Heart left ventricle (tissue), 16 donors: ENCODE measurements around the gene KCNK13. TPM values are rescaled to one million over a fixed set of nuclear protein-coding genes. Genes with fewer than 3 reads are reported as not detected.

Experiments used
- ATAC-seq, 4 donors: fragments of 200-7000 bp; cut with Tn5 transposase; one replicate each; pipeline ENCODE4 v1.9.1; 2020 to 2022; ENCODE audit warnings: moderate library complexity in 4 of 4, mild to moderate bottlenecking in 3 of 4, moderate number of reproducible peaks in 1 of 4
- DNase-seq, 5 donors: peaks; one replicate each; pipeline ENCODE4 v3.0.0-alpha.2; 2020
- H3K27ac ChIP-seq, 12 donors: fragments of 200-600 bp; sonication (generic) in 4 of 12; one replicate each; pipeline versions ENCODE4 v1.5.0 to v1.8.0; 2016 to 2022; ENCODE audit warnings: mild to moderate bottlenecking in 2 of 12
- H3K27me3 ChIP-seq, 9 donors: fragments of 200-600 bp; sonication (generic) in 2 of 9; one replicate each; pipeline versions ENCODE4 v1.5.1 to v1.8.0; 2016 to 2022; ENCODE audit warnings: mild to moderate bottlenecking in 3 of 9
- H3K36me3 ChIP-seq, 9 donors: fragments of 200-600 bp; sonication (generic) in 2 of 9; one replicate each; pipeline versions ENCODE4 v1.5.0 to v1.8.0; 2018 to 2022; ENCODE audit warnings: mild to moderate bottlenecking in 2 of 9
- H3K4me1 ChIP-seq, 12 donors: fragments of 200-600 bp; sonication (generic) in 4 of 12; one replicate each; pipeline versions ENCODE4 v1.5.0 to v1.8.0; 2016 to 2022; ENCODE audit warnings: mild to moderate bottlenecking in 3 of 12
- H3K4me3 ChIP-seq, 12 donors: fragments of 200-600 bp; sonication (generic) in 4 of 12; one replicate each; pipeline versions ENCODE4 v1.5.0 to v1.8.0; 2017 to 2022; ENCODE audit warnings: mild to moderate bottlenecking in 9 of 12, moderate library complexity in 4 of 12
- H3K9me3 ChIP-seq, 12 donors: fragments of 200-600 bp; sonication (generic) in 4 of 12; one replicate each; pipeline versions ENCODE4 v1.5.0 to v1.8.0; 2016 to 2022; ENCODE audit warnings: mild to moderate bottlenecking in 1 of 12
- CTCF ChIP-seq, 12 donors: fragments of 200-600 bp; sonication (generic) in 4 of 12; IDR thresholded peaks; one replicate each; pipeline versions ENCODE4 v1.5.0 to v1.8.0; 2018 to 2022; ENCODE audit warnings: antibody characterized with exemption in 12 of 12, mild to moderate bottlenecking in 5 of 12
- POLR2A ChIP-seq, 2 donors: fragments of 450-650 bp; IDR thresholded peaks; one replicate each; pipeline ENCODE4 v1.6.1; 2017; ENCODE audit warnings: antibody characterized with exemption in 2 of 2, mild to moderate bottlenecking in 2 of 2, moderate library complexity in 2 of 2
- WGBS, 4 donors: extraction: QIAGEN DNeasy Blood & Tissue Kit in 2 of 4; methylation state at CpG; one replicate each; pipeline versions ENCODE4 v1.1.5 to v1.1.7; 2013 to 2018; 5-methylcytosine and 5-hydroxymethylcytosine counted together
- intact Hi-C, 10 donors: fragments of 100-400 bp; cut with DNase I; formaldehyde crosslinking; loops; one replicate each; pipeline versions ENCODE4 v1.11.1 to v1.14.2; 2022
- polyA plus RNA-seq, 2 donors: library from polyadenylated mRNA; stranded (reverse); fragments of 200-250 nt; gene quantifications; one replicate each; pipeline ENCODE4 v1.2.3, GENCODE V29; 2013
- total RNA-seq, 9 donors: library from RNA; depleted of rRNA in 2 of 9; stranded (reverse); fragments of >200 nt in 2 of 9; fragmentation: NEBNext Ultra II Directional in 3 of 9; extraction: Animal tissue kit (Norgen Biotek cat#: 25700) in 3 of 9; gene quantifications; one replicate each; pipeline versions ENCODE4 v1.1.0 to v1.2.4, GENCODE V29; 2016 to 2023
- donor health status: ischemic (EF 13 %, LVEDD 7.1; RV severe dilation, severe dysfunction).
- donor health status: healthy with polysubstance abuse.
- donor health status: DM: no; HTN: yes; CAD: no.
- donor health status: DM: no; HTN: no; CAD: no.
- donor health status: ischemic (EF 25% LVEDD 6.9; RV normal size, moderate dysfunction).
- donor health status: ischemic (EF 25% LVEDD 5.7; RV mildly dilated, moderate dysfunction).
- donor health status: healthy.
- donor health status: DM: yes; HTN: yes; CAD: no.
- donor health status: ischemic (EF 35%, LVEDD 5.7; RV mildly dilated, moderate dysfunction).
- donor health status: nonischemic (EF 11% LVEDD 7.7; RV severe dilation, severe dysfunction).
- donor health status: DM: yes; HTN: yes; CAD: no.
- donor health status: PGD.
- donor health status: ischemic (EF 29% LVEDD 5.4; RV normal size, mild dysfunction).
- donor health status: nonischemic (EF 23%, LVEDD 6.1; RV moderate dilation, normal function).

The KCNK13 gene
- total and polyA plus RNA-seq, 11 donors, result 0.16 to 10.7 (median 1.3) TPM

DNA sequence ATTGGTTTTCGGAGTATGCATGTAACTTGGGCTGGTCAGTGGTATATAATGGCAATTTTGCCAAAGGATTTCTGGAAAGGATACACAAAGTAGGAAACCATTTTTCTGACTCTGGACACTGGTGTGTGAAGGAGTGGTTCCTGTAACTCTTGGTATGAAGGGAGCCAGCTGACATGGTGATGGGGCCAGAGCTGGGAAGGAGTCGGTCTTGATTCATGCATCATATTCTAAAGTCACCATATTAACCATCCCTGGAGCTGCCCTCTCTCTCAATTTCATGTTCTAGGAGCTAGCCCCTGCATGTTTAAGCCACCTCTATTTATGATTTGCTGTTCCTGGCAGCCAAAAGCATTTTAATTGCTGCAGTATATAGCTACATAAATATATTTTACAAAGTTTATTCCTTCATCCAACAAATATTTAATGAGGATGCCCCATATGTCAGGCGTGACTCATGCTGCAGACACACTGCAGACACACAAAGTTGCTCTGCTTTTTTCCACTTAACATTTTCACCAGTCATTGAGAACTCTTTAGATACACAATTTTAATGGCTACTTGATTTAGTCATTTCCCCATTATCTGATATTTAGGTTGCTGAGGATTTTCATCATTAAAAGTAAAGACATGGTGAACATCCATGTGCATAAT lies 115.9 kb downstream of the KCNK13 start:
- Histone ChIP-seq H3K36me3 (no peaks in the 10 kb centered on the region), H3K9me3 (peaks cover 0 to 3% (median 0%) of the 10 kb centered on the region in 12 donors), H3K27me3 (no peaks in the 10 kb centered on the region), H3K27ac (no peak overlapping the region), H3K4me1 (peaks cover 0 to 15% (median 0%) of the 10 kb centered on the region in 12 donors), H3K4me3 (no peak overlapping the region)
- intact Hi-C loops, result no loop called here
- TF ChIP-seq POLR2A (IDR thresholded peaks at IDR 0.05) (no peak), CTCF (IDR thresholded peaks at IDR 0.05) (no peak)
- ATAC-seq (no peak), DNase-seq (no peak)
- WGBS, 4 donors, result 81 to 93% (median 88%) methylated on average over 3 of the region's 3 CpGs

DNA sequence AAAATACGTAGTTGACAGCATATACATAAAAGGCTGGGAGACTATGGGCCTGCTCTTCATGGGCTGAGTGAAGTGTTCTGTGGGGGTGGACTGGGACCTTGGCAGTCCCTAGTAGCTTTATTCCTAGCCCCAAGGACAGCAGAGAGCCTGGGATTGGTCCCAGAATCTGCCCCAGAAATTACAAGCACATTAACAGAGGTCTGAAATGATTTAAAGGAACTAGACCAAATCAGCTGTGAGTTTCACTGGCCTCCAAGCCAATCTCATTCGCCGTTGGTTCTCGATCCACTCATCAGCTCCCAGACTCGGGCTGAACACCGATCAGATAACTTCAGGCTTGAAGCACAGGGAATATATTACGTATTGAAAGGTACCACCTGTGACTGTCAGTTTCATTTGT lies 117.6 kb downstream of the KCNK13 start:
- no peaks in the 10 kb centered on the region for H3K36me3 ChIP-seq
- peak; percentile 77 to 84 (median 80) for ATAC-seq
- 18 to 48% (median 41%) methylated on average over 7 of the region's 7 CpGs for WGBS, 4 donors
- DNase-seq, result peak in 1 of 5 donors; percentile 35
- peak overlapping the region in 8 of 12 donors; percentile 13 to 76 (median 43) for H3K27ac ChIP-seq
- peaks cover 0 to 3% (median 0%) of the 10 kb centered on the region in 12 donors for H3K9me3 ChIP-seq
- peaks cover 0 to 15% (median 0%) of the 10 kb centered on the region in 12 donors for H3K4me1 ChIP-seq
- no peaks in the 10 kb centered on the region for H3K27me3 ChIP-seq
- no peak for TF ChIP-seq CTCF (IDR thresholded peaks at IDR 0.05)
- no peak for TF ChIP-seq POLR2A (IDR thresholded peaks at IDR 0.05)
- peak overlapping the region in 2 of 12 donors; percentile 9 to 10 for H3K4me3 ChIP-seq
- intact Hi-C loops, result no loop called here

DNA sequence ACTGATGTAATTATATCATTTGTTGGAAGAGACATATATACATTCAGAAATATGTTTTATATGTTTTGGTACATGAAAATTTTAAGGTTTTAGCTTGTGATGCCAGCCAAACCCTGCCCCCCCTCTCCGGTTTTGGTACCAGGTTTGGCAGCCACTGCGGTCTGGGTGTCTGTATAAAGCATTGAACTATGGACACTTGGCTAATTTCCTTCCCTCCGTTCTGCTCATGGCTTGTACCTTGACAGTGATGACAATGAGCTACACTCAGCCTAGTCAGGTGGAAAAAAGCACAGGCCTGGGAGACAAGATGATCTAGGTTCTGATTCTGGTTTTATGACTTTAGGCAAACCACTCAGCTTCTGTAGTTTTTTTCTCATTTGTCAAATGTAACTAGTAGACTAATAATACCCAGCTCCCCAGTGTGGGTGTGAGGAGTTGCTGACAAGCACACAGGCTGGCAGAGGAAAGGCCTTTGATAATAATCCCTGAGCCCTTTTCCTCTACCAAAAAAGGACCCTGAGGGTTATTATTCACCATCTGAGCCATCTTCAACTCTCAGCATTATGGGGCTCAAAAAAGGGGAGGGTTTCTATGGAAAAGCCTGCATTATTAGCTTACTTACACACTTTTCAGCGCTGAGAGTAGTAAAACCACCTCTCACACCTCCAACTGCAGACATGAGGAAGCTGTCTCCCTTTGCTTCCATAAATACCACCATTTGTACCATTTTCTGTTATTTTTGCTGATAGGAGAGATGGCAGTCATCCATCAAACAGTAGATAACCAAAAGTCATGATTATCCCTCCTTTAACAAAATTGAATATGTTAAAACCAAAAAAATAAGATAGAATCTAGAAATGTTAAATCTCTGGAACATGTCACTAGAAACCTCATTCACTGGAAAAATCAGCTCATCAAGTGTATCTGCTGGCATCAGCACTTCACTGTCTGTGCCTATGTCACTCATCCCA lies 118.3 kb downstream of the KCNK13 start:
- no peak for TF ChIP-seq POLR2A (IDR thresholded peaks at IDR 0.05)
- TF ChIP-seq CTCF (IDR thresholded peaks at IDR 0.05), result no peak
- H3K36me3 ChIP-seq, result no peaks in the 10 kb centered on the region
- DNase-seq, result no peak
- H3K4me3 ChIP-seq, result peak overlapping the region in 2 of 12 donors; percentile 9 to 10
- H3K9me3 ChIP-seq, result peaks cover 0 to 3% (median 0%) of the 10 kb centered on the region in 12 donors
- 50 to 58% (median 54%) methylated on average over 4 of the region's 4 CpGs for WGBS, 4 donors
- peak; percentile 63 to 76 (median 66) for ATAC-seq
- peak overlapping the region in 8 of 12 donors; percentile 13 to 76 (median 43) for H3K27ac ChIP-seq
- intact Hi-C loops, result no loop called here
- H3K27me3 ChIP-seq, result no peaks in the 10 kb centered on the region
- H3K4me1 ChIP-seq, result peaks cover 0 to 15% (median 0%) of the 10 kb centered on the region in 12 donors

DNA sequence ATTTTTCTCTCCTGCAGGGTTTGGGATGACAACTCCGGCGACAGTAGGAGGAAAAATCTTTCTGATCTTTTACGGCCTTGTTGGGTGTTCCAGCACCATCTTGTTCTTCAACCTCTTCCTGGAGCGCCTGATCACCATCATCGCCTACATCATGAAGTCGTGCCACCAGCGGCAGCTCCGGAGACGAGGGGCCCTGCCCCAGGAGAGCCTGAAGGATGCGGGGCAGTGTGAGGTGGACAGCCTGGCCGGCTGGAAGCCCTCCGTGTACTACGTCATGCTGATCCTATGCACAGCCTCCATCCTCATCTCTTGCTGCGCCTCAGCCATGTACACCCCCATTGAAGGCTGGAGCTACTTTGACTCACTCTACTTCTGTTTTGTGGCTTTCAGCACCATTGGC lies 122.3 kb downstream of the KCNK13 start:
- no peaks in the 10 kb centered on the region for H3K36me3 ChIP-seq
- DNase-seq (no peak), ATAC-seq (no peak)
- 94 to 96% (median 96%) methylated on average over 14 of the region's 14 CpGs for WGBS, 4 donors
- H3K9me3 ChIP-seq, result no peaks in the 10 kb centered on the region
- no peak overlapping the region for H3K27ac ChIP-seq
- H3K4me3 ChIP-seq, result no peak overlapping the region
- intact Hi-C loops, result no loop called here
- no peaks in the 10 kb centered on the region for H3K27me3 ChIP-seq
- no peak for TF ChIP-seq POLR2A (IDR thresholded peaks at IDR 0.05)
- no peak for TF ChIP-seq CTCF (IDR thresholded peaks at IDR 0.05)
- peaks cover 0 to 12% (median 0%) of the 10 kb centered on the region in 12 donors for H3K4me1 ChIP-seq
